Gastroesophageal sphincter (tissue), 4 donors: ENCODE results near the gene KRTAP5-6. TPM values are rescaled to one million over a fixed set of nuclear protein-coding genes. Genes with fewer than 3 reads are reported as not detected.

Experiments used
- ATAC-seq: fragments of 150-250 bp; one replicate; pipeline ENCODE4 v1.9.1; 2016; ENCODE audit warnings: mild to moderate bottlenecking, moderate library complexity
- H3K27ac ChIP-seq, 4 donors: fragments of 200-600 bp; sonication (generic) in 3 of 4; 1 replicate in 3 of 4; 2 replicates in 1 of 4; pipeline ENCODE4 v1.5.1; 2016 to 2019
- H3K27me3 ChIP-seq: fragments of 200-600 bp; sonication (generic); one replicate; pipeline ENCODE4 v1.5.1; 2019
- H3K36me3 ChIP-seq, 2 donors: fragments of 200-600 bp; sonication (generic); one replicate each; pipeline ENCODE4 v1.5.1; 2019; ENCODE audit warnings: control low read depth in 1 of 2
- H3K4me1 ChIP-seq, 3 donors: fragments of 200-600 bp; sonication (generic); 1 replicate in 2 of 3; 2 replicates in 1 of 3; pipeline ENCODE4 v1.5.1; 2016 to 2019; ENCODE audit warnings: control low read depth in 2 of 3
- H3K4me3 ChIP-seq, 2 donors: fragments of 200-600 bp; sonication (generic); one replicate each; pipeline ENCODE4 v1.5.1; 2019; ENCODE audit warnings: mild to moderate bottlenecking in 1 of 2, moderate library complexity in 1 of 2
- H3K9me3 ChIP-seq, 3 donors: fragments of 200-600 bp; sonication (generic); one replicate each; pipeline ENCODE4 v1.5.1; 2017 to 2019; ENCODE audit warnings: control low read depth in 2 of 3
- EP300 ChIP-seq: sonication (generic); formaldehyde crosslinking; IDR thresholded peaks from one replicate; pipeline ENCODE4 v1.6.1; 2017; ENCODE audit warnings: antibody characterized with exemption, mild to moderate bottlenecking
- POLR2A ChIP-seq, 2 donors: fragments of 450-650 bp; IDR thresholded peaks; one replicate each; pipeline ENCODE4 v1.6.1; 2017; ENCODE audit warnings: antibody characterized with exemption in 2 of 2, mild to moderate bottlenecking in 2 of 2, moderate library complexity in 1 of 2
- POLR2AphosphoS5 ChIP-seq: sonication (generic); formaldehyde crosslinking; IDR thresholded peaks from one replicate; pipeline ENCODE4 v1.6.1; 2017; ENCODE audit warnings: antibody characterized with exemption
- WGBS, 2 donors: methylation state at CpG; one replicate each; pipeline ENCODE4 v1.1.5; 2018; ENCODE audit warnings: low coverage in 1 of 2; 5-methylcytosine and 5-hydroxymethylcytosine counted together
- total RNA-seq, 4 donors: library from RNA; depleted of rRNA; stranded (reverse); fragments of >200 nt; gene quantifications; one replicate each; pipeline ENCODE4 v1.1.0, GENCODE V29; 2016
- TF ChIP-seq, protein P1 (sequence below), 4 experiments: fragments of 200-600 bp in 2 of 4; fragments of 450-650 bp in 2 of 4; sonication (generic) in 1 of 4; IDR thresholded peaks; one replicate each; pipeline ENCODE4 v1.5.1; 2017 to 2019; ENCODE audit warnings: antibody characterized with exemption in 4 of 4, mild to moderate bottlenecking in 2 of 4, moderate library complexity in 2 of 4

Gene KRTAP5-6
- total RNA-seq, 4 donors from 2014 or later = not detected

DNA sequence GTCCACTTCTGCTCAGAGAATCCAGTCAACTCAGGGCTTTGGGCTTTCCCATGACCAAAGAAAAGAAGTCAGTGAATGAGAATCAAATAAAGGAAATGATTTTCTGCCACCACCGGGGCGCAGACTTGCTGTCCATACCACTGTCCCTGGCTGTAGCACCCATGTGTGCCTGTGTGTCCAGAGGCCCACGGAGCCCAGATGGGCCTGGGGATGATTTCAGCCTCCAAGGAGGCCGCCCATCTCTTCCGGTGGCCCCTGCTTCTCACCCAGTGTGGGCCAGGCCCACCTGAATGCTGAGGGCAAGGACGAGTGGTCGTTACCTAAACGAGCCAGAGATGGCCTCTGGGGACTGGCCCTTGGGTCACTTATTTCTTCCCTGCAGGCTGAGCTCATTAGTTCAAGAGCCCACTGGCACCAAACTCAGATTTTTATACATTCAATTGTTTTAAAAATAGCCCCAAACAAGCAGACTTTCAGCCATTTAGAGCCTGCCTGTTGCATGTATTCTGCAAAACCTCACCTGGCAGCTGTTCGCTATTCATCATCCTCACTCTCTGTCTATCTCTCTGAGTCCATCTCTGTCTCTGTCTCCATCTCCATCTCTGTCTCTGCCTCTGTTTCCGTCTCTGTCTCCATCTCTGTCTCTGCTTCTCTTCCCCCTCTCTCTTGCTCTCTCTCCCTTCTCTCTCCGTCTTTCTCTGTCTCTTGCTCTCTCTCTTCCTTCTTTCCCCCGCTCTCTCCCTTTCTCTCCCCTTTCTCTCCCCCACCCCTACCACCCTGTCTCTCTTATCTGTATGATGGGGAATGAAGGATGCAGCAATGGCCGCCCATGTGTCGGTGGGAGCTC is 43.2 kb upstream of the KRTAP5-6 start:
- Histone ChIP-seq H3K4me1 (peaks cover 0 to 6% (median 0%) of the 10 kb centered on the region in 3 donors), H3K27ac (no peak overlapping the region), H3K36me3 (no peaks in the 10 kb centered on the region), H3K9me3 (no peaks in the 10 kb centered on the region), H3K27me3 (peaks cover 30% of the 10 kb centered on the region), H3K4me3 (no peak overlapping the region)
- ATAC-seq = no peak
- 85% methylated on average over 2 to 8 of the region's 14 CpGs for WGBS, 2 donors
- TF ChIP-seq, protein P1, sequence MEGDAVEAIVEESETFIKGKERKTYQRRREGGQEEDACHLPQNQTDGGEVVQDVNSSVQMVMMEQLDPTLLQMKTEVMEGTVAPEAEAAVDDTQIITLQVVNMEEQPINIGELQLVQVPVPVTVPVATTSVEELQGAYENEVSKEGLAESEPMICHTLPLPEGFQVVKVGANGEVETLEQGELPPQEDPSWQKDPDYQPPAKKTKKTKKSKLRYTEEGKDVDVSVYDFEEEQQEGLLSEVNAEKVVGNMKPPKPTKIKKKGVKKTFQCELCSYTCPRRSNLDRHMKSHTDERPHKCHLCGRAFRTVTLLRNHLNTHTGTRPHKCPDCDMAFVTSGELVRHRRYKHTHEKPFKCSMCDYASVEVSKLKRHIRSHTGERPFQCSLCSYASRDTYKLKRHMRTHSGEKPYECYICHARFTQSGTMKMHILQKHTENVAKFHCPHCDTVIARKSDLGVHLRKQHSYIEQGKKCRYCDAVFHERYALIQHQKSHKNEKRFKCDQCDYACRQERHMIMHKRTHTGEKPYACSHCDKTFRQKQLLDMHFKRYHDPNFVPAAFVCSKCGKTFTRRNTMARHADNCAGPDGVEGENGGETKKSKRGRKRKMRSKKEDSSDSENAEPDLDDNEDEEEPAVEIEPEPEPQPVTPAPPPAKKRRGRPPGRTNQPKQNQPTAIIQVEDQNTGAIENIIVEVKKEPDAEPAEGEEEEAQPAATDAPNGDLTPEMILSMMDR (IDR thresholded peaks at IDR 0.05) = no peak
- no peak for TF ChIP-seq POLR2A (IDR thresholded peaks at IDR 0.05)
- TF ChIP-seq POLR2AphosphoS5 = no peak
- no peak for TF ChIP-seq EP300

DNA sequence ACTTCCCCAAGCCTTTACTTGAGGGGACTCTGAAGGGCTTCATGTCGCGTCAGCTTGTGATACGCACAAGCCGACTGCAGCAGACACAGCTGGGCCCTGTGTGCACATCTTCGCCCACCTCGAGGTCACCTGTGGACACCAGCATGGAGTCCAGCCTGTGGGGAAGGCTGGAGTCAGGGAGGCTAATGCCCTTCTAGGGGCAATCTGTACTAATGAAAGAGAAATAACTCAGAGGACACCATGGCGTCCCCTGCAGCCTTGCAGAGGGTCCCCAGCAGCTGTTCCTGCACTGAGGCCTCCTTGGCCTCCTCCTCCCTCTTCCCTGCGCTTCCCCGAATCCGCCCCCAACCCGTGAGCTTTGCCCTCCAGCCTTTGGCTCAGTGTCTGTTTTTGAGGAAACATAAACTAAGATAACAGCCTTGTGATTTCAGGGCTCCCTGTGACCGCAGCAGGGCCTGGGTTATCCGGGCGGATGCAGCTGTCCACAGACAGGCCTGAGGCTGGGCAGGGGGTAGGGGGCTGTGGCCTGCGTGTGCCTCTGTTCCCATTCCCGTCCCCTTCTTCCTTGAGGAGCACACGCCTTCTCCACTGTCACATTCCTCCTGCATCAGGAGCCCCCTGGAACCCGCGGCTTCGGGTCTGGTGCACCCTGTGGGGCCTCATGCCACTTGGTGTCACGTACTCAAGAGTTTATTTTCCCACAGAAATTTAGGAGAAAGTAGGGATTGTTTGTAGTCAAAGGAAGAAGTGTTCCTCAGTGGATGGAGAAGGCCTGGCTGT is 42.4 kb upstream of the KRTAP5-6 start:
- Histone ChIP-seq H3K27ac (no peak overlapping the region), H3K4me3 (no peak overlapping the region), H3K9me3 (no peaks in the 10 kb centered on the region), H3K27me3 (peaks cover 34% of the 10 kb centered on the region), H3K4me1 (peaks cover 0 to 6% (median 0%) of the 10 kb centered on the region in 3 donors), H3K36me3 (no peaks in the 10 kb centered on the region)
- WGBS, 2 donors = 70% methylated on average over 14 of the region's 21 CpGs; no CpG with 5 or more reads in 1 of the 2 donors
- TF ChIP-seq POLR2A (IDR thresholded peaks at IDR 0.05) (no peak), POLR2AphosphoS5 (no peak), EP300 (no peak)
- TF ChIP-seq, protein P1 (IDR thresholded peaks at IDR 0.05) = no peak
- no peak for ATAC-seq

DNA sequence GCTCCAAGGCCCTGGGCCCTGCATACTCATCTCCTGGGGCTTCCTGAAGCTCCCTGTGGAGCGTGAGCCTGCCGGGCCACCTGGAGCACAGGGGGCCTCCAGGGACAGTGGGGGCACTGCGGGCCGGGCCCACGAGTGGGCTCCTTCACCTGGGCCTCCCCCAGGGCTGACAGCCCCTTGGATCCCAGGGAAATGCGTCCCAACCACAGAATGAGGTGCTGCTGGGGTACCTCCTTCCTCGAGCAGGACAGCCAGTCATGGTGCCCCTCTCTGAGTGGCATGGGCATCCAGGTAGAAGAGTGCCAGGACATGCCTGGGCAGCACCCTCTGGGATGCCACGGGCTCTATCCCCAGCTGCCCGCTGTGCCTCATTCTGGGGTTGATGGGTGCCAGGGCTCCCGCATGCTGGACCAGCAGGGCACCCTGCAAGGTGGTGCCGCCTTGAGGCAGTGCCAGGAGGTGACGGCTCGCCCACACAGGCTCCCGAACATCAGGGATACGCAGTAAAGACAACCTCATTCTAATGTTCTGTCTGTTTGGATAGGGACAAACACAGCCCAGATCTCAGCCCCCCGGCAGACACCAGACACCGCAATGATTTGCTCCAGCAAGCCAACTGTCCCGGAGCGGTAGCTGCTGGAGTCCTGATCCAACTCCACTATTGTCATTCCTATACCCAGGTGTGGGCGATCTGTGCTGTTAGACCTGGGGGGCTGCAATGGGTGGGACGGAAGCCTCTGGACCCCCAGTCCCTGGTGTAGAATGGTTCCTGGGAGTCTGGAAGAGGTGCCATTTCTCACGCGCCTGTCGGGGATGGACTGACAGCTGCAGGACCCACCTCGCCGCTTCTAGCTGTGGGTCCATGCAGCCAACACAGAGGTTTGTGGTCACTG is 41.6 kb upstream of the KRTAP5-6 start:
- no peak for ATAC-seq
- Histone ChIP-seq H3K9me3 (no peaks in the 10 kb centered on the region), H3K4me3 (no peak overlapping the region), H3K27me3 (peaks cover 35% of the 10 kb centered on the region), H3K27ac (no peak overlapping the region), H3K36me3 (no peaks in the 10 kb centered on the region), H3K4me1 (peaks cover 0 to 6% (median 0%) of the 10 kb centered on the region in 3 donors)
- TF ChIP-seq EP300 (no peak), POLR2AphosphoS5 (no peak), POLR2A (IDR thresholded peaks at IDR 0.05) (no peak)
- TF ChIP-seq, protein P1 (IDR thresholded peaks at IDR 0.05) = no peak
- WGBS, 2 donors = 83 to 96% methylated on average over 6 to 8 of the region's 26 CpGs

DNA sequence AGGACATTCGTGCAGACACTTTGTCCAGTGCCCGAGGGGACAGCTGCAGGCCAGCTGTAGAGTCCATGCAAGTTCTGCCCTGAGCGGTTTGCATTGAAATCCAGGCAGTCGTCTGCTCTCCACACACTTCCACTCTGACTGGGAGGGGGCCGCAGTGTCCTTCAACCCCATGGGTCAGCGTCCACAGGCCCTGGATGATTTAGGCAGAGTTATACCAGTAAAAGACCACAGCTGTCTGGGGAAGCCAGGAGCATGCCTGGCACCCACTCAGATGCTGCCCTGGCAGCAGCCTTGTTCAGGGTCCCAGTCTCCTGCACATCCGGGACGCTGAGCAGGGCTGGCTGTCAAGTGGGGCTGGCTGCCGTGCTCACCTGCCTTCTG is 40.9 kb upstream of the KRTAP5-6 start:
- no peak overlapping the region for H3K27ac ChIP-seq
- H3K27me3 ChIP-seq = peaks cover 35% of the 10 kb centered on the region
- TF ChIP-seq, protein P1 (IDR thresholded peaks at IDR 0.05) = no peak
- TF ChIP-seq POLR2A (IDR thresholded peaks at IDR 0.05) = no peak
- TF ChIP-seq EP300 = no peak
- TF ChIP-seq POLR2AphosphoS5 = no peak
- peaks cover 0 to 6% (median 0%) of the 10 kb centered on the region in 3 donors for H3K4me1 ChIP-seq
- H3K4me3 ChIP-seq = no peak overlapping the region
- 60 to 80% methylated on average over 1 to 3 of the region's 9 CpGs for WGBS, 2 donors
- H3K9me3 ChIP-seq = no peaks in the 10 kb centered on the region
- no peaks in the 10 kb centered on the region for H3K36me3 ChIP-seq
- ATAC-seq = no peak
